Measurements from ENCODE around the gene PLD4.

DNA sequence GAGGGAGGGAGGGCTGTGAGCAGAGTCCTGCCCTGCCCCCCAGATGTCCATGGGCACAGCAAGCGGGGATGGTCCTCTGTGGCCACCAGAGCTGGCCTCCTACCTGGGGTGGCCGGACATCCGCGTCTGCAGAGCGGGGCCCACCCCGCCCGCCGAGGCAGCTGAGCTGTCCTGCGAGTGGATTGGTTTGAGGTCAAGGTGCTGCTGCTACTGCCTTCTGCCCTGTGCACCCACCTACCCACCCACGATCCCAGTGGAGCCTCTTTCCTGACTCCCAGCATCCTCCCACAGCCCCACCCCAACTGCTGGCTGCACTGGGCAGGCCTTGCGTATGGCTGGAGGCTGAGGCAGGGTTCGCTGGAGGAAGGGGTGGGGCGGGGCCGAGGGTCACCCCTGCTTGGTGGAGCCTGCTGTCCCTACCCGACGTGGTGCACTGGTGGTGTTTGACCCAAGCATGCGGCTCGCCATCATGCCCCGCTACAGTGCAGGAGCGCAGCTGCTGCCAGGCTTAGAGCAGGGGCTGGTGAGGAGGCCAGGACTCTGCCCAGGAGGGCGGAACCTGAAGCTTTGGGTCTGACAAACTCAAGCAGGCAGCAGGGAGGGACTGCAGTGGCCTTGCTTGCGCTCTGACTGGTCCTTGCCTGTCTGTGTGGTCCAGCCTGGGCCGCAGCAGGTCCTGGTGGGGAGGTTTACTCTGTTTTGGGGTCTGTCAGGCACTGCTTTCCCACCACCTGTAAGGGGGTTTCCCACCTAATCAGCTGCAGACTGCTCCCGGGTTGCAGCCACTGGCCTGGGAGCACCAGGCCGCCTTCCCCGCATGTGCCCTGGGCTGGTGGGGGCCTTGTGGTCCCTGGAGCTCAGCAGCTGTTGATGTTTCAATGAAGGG, 35.9 kb upstream of the PLD4 start:
- TF ChIP-seq POLR2AphosphoS5 (IDR thresholded peaks at IDR 0.05; ENCODE audit: low read depth, low read length): no peak
- TF ChIP-seq, protein P1, sequence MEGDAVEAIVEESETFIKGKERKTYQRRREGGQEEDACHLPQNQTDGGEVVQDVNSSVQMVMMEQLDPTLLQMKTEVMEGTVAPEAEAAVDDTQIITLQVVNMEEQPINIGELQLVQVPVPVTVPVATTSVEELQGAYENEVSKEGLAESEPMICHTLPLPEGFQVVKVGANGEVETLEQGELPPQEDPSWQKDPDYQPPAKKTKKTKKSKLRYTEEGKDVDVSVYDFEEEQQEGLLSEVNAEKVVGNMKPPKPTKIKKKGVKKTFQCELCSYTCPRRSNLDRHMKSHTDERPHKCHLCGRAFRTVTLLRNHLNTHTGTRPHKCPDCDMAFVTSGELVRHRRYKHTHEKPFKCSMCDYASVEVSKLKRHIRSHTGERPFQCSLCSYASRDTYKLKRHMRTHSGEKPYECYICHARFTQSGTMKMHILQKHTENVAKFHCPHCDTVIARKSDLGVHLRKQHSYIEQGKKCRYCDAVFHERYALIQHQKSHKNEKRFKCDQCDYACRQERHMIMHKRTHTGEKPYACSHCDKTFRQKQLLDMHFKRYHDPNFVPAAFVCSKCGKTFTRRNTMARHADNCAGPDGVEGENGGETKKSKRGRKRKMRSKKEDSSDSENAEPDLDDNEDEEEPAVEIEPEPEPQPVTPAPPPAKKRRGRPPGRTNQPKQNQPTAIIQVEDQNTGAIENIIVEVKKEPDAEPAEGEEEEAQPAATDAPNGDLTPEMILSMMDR (IDR thresholded peaks at IDR 0.05): no peak
